HG03108 (cell line): Measurements from ENCODE around the gene DKKL1.
"Not testable (repeated sequence)": the region's sequence is repeated elsewhere in the genome, so short reads cannot be mapped to it uniquely, and the experiment has no call there.

Experiments
- ATAC-seq: cut with Tn5 transposase; IDR thresholded peaks from one replicate; pipeline ENCODE4 v1.9.1; 2021; ENCODE audit warnings: moderate library complexity; ENCODE audit not compliant: unreplicated experiment

Gene DKKL1

DNA sequence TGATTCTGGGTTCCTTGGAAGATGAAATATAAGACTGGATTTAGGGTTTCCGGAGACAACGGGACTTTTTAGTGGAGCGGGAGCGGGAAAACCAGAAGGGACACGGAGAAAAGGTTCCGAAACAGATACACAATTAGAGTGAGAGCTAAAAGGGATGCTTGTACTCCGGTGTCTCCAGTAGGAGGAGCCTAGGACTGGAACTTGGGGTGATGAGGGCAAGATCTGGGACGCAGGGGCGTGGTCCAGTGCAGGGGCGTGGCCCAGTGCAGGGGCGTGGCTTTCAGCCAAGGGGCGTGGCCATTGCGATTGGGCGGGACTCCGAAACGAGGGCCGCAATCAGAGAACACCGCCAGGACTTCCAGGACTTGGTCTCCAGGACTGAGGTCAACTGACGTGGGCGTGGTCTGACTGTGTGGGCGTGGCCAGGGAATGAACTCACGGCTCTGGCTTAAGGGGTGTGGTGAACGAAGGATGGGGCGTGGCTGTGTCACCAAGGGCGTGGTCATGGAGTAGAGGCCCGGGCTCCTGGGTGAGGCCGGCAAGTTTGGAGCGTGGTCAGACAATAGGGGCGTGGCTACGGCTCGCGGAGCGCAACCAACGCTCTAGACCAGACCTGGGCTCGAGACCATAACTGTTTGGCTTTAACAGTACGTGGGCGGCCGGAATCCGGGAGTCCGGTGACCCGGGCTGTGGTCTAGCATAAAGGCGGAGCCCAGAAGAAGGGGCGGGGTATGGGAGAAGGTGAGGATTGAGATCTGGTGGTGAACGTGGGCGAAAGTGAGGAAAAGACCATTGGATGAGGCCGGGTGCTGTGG is at the start of gene DKKL1:
TSS of gene DKKL1 (plus strand) at position 610 of the 815 bp plus-strand sequence. CDS start at position 732, 122 bp downstream.
- ATAC-seq, result peak; percentile 51

DNA sequence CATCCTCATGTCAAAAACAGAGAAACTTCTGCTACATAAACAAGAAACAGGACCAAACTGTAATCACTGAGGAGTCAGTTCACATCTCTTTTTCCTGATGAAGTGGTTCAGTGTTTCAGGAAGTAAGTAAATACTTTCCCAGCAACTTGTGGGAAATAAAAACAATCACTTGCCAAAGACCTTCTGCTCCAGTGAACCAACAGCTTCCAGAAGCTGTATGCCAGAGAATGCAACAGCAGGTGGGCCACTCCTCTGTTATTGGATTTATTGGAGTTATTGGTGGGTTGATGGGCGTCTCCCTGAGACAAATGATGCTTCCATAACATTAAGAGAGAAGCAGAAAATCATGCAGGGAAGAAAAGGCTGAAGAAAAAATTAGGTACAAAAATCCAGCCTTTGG is 48.6 kb upstream of the DKKL1 start:
- no peak for ATAC-seq

DNA sequence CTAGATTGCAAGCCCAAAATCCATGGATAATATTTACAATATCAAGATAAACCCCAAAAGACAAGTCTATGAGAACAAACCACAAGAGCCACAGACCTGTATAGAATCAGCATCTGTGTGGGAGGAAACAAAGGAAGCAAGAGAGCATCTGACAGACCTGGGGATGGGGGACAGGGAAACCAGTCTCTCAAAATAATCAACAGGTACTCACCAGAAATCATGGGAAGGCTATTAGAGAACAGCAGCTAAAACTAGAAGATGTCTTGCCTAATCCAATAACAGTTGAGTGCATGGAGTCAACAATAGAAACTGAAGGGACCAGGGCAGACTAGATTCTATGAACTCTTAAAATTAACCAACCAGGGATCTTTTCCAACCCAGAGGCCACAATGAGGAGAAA is 47.4 kb upstream of the DKKL1 start:
- no peak for ATAC-seq

DNA sequence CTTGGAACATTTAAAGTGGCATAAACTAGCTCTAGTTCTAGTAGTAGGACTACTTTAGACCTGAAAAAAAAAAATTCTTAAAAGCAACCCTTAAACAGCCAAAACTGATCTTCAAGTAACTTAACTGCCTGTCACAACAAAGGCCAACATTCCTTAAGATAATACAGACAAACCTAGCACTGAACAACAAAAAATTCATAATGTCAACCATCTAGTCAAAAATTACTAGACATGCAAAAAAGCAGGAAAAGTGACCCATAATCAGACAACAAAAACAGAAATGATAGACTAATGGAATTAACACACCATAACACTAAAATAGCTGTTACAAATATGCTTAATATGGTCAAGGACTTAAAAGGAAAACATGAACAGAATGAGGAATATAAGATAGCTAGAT is 45.4 kb upstream of the DKKL1 start:
- no peak for ATAC-seq

DNA sequence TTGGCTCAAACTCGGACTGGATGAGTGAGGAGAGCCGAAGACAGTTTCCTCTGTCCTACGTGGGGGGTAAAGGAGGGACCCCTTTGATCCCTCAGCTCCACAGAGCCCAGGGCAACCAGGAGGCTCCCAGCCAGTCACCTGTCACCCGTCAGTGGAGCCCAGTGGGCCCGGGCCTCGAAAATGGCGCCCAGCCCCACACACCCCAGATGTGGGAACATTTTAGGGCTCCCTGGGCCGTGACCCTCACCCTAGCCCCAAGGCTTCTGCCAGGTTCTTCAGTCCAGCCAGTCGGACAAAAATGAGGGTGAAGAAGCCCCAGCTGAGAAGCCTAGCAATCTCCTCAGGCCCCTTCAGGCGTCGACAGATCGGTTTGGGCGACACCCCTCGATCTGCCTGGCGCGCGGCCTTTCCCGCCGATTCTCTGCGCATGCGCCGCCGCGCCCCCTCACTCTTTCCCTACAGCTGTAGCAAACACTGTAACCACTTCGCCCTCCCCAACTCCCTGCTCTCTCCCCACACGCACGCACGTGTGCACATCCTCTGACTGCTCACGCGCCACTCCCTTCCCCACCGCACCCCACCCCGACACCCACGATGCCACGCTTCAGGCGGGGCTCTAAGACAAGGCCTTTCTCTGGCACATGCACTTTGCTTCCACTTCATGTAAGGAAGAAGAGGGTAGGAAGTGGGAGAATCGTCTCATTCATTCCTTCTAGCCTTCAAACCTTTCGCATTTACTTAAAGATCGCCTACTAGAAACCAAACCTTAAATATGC is 38.7 kb upstream of the DKKL1 start, which contains the start of gene SLC6A16:
TSS of gene SLC6A16 (minus strand) at position 391 of the 776 bp plus-strand sequence. CDS start 13,844 bp downstream, outside the sequence.
- ATAC-seq, result no peak

DNA sequence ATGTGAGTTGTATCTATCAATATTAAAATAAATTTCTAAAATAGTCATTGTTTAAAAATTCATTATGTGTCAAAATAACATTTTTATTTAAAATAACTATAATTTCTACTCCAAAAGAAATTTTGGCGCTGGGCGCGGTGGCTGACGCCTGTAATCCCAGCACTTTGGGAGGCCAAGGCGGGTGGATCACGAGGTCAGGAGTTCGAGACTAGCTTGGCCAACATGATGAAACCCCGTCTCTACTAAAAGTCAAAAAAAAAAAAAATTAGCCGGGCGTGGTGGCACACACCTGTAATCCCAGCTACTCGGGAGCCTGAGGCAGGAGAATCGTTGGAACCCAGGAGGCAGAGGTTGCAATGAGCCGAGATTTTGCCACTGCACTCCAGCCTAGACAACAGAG is 37.9 kb upstream of the DKKL1 start:
- ATAC-seq, result not testable (repeated sequence)

DNA sequence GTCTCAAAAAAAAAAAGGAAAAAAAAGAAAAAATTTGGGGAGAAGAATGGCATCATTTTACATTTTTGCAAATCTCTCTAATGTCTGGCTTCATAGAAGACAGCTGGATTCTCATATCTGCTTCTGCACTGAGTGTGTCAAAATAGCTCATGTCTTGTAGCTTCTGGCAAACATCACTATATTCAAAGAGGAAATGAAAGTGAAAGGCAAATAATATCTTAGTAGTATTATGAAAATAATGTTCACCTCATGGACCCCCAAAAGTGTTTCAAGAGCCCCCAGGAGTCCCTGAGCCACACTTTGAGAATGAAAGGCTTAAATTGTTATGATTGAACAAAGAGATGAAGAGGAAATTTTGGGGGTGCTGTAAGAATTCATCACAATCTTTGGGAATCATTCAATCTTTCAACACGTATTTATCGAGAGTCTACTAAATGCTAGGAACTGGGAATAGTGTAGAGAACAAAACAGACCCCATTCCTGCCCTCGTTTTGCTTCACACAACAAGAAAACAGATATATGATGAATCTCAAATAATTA is 37.4 kb upstream of the DKKL1 start:
- peak; percentile 41 for ATAC-seq

DNA sequence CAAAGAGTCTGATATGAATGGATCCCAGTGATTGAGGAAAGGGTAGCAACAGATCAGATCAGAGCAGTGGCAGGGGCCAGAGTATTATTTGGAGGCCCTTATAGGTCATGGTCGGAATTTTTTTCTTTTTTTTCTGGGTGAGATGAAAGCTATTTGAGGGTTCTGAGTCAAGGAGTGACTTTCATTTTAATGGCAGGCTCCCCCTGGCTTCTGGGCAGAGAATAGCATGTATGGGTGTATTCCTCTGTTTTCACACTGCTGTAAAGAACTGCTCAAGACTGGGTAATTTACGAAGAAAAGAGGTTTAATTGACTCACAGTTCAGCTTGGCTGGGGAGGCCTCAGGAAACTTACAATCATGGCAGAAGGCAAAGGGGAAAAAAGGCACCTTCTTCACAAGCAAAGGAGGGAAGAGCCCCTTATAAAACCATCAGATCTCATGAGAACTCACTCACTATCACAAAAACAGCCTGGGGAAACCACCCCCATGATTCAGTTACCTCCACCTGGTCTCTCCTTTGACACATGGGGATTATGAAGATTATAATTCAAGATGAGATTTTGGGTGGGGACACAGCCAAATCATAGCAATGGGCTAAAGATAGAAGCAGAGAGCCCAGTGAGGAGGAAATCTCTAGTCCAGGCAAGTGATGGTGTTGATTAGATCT is 35.7 kb upstream of the DKKL1 start:
- no peak for ATAC-seq

DNA sequence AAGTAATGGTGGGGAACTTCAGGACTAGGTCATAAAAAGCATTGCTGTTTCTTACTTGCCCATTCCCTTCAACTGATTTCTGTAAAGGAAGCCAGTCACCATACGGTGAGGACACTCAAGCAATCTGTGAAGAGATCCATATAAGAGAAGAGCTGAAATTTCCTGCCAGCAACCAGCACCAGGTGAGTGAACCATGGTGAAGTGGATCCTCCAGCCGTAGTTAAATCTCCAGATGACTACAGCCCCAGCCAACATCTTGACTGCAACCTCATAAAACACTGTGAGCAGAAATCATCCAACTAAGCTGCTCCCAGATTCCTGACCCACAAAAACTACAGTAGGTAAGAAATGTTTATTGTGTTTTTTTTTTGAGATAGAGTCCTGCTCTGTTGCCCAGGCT is 34.9 kb upstream of the DKKL1 start:
- ATAC-seq, result no peak

DNA sequence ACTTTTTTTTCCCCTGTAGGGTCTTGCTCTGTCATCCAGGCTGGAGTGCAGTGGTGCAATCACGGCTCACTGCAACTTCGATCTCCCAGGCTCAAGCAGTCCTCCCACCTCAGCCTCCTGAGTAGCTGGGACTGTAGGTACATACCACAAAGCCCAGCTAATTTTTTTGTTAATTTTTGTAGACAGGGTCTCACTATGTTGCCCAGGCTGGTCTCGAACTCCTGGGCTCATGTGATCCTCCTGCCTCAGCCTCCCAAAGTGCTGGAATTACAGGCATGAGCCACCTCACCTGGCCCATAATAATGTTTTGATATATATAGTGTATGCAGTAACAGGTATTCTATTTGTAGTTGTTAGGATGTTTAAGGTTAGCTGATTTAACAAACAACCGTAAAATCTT is 32.5 kb upstream of the DKKL1 start:
- ATAC-seq, result not testable (repeated sequence)

DNA sequence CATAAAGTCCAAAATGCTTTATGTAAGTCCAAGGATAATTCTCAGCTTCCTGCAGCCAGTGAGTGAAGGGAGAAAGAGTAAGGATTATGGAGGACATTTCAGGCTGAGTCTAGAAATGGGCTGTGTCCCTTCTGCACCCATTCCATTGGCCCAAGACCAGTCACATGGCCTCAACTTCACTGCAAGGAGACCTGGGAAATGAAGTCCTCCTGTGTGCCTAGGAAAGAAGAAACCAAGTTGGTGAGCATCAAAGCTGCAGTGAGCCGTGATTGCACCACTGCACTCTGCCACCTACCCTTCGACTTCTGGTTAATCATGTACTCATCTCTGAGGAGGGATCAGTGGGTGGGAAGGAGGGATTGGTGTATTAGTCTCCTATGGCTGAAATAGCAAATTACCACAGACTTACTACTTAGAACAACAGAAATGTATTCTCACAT is 32.0 kb upstream of the DKKL1 start:
- ATAC-seq, result peak; percentile 35

DNA sequence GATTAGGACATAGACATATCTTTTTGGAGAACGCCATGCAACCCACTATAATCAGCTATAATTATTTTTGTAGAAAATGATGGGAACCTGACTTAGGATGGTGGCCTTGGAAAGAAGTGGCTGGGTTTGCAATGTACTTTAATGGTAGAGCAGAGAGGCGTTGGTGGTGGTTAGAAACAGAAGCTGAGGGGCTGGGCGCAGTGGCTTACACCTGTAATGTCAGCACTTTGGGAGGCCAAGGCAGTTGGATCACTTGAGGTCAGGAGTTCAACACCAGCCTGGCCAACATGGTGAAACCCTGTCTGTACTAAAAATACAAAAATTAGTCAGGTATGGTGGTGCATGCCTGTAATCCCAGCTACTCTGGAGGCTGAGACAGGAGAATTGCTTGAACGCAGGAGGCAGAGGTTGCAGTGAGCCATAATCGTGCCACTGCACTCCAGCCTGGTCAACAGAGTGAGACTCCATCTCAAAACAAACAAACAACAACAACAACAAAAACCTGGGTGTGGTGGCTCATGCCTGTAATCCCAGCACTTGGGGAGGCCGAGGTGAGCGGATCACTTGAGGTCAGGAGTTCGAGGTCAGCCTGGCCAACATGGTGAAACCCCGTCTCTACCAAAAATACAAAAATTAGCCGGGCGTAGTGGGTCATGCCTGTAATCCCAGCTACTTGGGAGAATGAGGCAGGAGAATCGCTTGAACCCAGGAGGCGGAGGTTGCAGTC is 30.8 kb upstream of the DKKL1 start:
- not testable (repeated sequence) for ATAC-seq

DNA sequence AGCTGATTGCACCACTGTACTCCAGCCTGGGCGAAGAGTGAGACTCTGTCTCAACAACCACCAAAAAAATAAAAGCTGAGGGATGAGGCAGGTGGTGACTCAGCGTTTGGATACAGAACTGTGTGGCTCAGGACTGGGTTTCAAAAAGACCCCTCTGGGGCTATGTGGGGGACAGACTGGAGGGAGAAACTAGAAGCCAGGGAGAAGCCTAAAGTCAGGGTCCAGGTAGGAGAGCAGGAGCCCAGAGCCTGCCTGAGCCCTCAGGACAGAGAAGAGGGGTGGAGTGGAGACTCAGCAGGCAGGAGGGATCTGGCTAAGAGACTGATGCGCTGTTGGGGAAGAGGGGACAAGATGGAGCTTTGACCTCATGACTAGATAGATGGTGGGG is 30.3 kb upstream of the DKKL1 start:
- no peak for ATAC-seq

DNA sequence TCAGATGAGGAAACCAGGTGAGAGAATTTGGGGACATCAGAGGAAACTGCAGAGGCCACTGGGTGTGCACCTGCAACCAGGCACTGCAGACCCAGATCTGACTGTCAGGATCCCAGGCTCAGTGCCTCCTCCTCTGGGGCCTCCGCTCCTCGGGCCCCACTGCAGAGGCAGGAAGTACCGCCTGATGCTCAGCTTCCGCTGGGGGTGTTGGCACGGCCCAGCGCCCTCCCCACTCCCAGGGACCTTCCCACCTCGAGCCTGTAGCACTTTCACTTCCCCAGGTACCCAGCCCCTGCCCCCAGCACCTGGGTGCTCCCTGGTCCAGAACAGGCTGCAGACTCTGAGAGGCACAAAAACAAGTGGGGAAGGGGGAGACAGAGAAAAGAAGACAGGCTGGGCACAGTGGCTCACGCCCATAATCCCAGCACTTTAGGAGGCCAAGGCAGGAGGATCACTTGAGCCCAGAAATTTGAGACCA is 29.8 kb upstream of the DKKL1 start:
- peak; percentile 66 for ATAC-seq

DNA sequence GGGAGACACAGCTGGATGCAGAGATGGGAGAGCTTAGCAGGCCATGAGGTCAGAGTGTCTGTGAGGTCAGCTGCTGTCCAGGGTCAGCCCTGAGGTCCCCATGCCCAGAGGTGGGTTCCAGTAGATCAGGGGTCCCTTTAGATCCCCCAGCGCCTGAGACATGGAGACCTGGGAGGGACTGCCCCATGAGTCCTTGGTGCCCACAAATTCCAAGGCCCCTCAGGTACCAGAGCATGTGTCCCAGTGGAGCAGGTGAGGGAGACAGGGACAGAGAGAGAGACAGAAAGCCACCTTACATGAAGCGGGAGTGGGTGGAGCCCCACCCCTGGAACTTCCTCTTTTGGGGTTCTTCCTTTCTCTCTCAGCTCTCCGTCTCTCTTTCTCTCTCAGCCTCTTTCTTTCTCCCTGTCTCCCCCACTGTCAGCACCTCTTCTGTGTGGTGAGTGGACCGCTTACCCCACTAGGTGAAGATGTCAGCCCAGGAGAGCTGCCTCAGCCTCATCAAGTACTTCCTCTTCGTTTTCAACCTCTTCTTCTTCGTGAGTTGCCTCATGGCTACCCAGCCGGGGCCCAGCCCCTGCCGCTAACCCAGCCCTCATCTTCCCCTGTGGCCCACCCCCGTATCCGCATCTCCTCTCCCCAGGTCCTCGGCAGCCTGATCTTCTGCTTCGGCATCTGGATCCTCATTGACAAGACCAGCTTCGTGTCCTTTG is 28.4 kb upstream of the DKKL1 start, which contains the start of gene CD37:
TSS of gene CD37 (plus strand) at position 336 of the 713 bp plus-strand sequence. CDS start at position 471, 135 bp downstream.
- no peak for ATAC-seq

DNA sequence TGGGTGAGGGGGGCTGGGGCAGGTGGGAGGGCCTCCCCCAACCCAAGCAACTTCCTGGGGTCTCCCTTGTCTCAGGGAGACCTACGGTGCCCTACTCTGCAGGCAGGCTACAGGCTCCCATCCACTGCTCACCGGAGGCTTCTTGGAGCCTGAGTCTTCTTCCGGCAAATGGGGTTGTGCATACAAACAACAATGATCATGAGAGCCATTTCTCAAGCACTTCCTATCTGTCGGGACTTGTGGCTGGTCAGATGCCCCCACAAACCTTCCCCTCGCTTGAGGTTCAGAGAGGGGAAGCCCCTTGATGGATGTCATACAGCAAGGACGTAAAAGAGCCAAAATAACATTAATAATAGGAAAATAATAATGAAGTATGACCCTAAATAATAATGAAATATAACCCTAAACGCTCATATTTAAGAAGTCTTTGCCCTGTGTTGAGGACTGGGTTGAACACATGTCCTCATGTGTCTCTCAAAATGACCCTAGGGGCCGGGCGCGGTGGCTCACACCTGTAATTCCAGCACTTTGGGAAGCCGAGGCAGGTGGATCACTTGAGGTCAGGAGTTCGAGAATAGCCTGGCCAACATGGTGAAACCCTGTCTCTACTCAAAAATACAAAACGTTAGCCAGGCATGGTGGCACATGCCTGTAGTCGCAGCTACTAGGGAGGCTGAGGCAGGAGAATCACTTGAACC is 27.7 kb upstream of the DKKL1 start:
- no peak for ATAC-seq

DNA sequence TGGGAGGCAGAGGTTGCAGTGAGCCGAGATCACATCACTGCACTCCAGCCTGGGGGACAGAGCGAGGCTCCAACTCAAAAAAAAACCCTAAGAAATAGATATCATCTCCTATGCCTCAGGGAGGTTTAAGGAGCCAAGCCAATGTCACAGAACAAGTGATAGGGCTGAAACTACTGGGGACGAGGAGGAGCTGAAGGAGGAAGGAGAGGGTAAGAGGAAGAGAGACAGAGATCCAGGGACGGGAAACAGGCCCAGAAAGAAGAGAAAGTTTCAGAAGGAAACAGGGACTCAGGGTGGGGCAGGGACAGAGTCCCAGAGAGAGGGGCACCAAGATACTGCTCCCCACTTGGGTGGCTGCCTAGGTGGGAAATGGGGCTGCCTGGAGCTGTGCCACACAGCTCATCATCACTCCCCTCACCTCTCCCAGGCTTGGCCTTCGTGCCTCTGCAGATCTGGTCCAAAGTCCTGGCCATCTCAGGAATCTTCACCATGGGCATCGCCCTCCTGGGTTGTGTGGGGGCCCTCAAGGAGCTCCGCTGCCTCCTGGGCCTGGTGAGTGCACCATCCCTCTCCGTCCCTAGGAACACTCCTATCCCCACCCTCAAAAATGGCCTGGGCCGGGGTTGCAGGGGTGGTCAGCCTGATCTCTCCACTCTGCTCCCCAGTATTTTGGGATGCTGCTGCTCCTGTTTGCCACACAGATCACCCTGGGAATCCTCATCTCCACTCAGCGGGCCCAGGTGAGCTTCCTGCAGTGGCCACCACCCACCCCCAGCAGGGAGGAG is 27.0 kb upstream of the DKKL1 start:
- ATAC-seq, result no peak
